HuH-7.5 (cell line): ENCODE results near the gene ALG12.

ENCODE experiments used
- DNase-seq: peaks from one replicate; pipeline ENCODE4 v3.0.0; 2011; ENCODE audit warnings: low spot score

Gene ALG12

DNA sequence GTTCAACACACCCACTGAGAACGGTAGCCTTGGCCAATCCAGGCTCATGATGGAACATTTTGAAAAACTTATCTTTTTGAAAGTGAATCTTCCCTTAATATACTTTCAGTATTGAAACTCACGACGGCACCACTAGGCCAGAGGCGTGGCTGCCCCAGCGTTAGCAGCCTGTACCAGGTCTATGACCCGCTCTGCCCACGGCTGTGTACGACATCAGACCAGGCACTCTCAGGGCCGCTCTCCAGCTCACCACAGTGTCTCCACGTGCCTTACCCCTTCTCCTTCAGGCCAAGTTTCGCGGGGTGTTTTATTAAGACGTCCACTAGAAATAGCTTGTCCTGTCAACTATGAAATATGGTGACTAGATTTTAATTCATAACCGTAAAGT is 31.2 kb downstream of the ALG12 start:
- no peak for DNase-seq

DNA sequence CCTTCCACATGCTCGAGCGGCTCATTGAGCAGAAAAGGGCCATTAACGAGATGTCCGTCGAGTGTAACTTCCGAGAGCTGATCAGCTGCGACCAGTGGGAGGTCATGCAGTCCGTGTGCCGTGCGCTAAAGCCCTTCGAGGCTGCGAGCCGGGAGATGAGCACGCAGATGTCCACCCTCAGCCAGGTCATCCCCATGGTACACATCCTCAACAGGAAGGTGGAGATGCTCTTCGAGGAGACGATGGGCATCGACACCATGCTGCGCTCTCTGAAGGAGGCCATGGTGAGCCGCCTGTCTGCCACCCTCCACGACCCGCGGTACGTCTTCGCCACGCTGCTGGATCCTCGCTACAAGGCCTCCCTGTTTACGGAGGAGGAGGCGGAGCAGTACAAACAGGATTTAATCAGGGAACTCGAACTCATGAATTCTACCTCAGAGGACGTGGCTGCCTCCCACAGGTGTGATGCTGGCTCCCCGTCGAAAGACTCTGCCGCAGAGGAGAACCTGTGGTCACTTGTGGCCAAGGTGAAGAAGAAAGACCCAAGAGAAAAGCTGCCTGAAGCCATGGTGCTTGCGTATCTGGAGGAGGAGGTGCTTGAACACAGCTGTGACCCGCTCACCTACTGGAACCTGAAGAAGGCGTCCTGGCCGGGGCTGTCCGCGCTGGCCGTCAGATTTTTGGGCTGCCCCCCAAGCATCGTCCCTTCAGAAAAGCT is 31.7 kb downstream of the ALG12 start:
- DNase-seq: no peak

DNA sequence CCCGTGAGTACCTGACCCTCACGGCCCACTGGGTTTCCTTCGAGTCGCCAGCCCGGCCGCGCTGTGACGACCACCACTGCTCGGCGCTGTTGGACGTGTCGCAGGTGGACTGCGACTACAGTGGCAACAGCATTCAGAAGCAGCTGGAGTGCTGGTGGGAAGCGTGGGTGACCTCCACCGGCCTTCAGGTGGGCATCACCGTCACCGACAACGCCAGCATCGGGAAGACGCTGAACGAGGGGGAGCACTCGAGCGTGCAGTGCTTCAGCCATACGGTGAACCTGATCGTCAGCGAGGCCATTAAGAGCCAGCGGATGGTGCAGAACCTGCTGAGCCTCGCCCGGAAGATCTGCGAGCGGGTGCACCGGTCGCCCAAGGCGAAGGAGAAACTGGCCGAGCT is 32.4 kb downstream of the ALG12 start:
- no peak for DNase-seq

DNA sequence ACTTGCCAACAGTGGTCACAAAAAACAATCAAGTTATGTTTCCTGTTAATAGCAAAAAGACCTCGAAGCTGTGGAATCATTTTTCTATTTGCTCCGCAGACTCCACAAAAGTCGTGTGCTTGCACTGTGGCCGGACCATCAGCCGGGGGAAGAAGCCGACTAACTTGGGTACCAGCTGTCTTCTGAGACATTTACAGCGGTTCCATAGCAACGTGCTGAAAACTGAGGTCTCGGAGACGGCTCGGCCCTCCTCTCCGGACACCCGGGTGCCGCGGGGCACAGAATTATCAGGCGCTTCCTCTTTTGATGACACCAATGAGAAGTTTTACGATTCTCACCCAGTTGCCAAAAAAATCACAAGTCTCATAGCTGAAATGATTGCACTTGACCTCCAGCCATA is 33.0 kb downstream of the ALG12 start:
- DNase-seq: no peak

DNA sequence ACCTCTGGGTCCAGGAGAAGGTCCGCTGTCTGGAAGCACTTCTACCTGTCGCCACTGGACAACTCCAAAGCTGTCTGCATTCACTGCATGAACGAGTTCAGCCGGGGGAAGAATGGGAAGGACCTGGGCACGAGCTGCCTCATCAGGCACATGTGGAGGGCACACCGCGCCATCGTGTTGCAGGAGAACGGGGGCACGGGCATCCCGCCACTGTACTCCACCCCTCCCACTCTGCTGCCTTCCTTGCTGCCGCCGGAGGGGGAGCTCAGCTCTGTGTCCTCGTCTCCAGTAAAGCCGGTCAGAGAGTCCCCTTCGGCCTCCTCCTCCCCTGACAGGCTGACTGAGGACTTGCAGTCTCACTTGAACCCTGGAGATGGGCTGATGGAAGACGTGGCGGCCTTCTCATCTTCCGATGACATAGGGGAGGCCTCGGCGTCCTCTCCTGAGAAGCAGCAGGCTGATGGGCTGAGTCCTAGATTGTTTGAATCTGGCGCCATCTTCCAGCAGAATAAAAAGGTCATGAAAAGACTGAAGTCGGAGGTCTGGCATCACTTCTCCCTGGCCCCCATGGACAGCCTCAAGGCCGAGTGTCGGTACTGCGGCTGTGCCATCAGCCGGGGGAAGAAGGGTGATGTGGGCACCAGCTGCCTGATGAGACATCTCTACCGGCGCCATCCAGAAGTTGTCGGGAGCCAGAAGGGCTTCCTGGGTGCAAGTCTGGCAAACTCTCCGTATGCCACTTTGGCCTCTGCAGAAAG is 33.6 kb downstream of the ALG12 start:
- DNase-seq: no peak

DNA sequence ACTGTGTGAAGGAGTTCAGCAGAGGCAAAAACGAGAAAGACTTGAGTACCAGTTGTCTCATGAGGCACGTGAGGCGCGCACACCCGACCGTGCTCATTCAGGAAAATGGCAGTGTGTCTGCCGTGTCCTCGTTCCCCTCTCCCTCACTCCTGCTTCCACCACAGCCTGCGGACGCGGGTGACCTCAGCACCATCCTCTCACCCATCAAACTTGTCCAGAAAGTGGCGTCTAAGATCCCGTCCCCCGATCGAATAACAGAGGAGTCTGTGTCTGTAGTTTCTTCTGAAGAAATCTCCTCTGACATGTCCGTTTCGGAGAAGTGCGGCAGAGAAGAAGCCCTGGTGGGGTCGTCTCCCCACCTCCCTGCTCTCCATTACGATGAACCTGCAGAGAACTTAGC is 34.2 kb downstream of the ALG12 start:
- no peak for DNase-seq

DNA sequence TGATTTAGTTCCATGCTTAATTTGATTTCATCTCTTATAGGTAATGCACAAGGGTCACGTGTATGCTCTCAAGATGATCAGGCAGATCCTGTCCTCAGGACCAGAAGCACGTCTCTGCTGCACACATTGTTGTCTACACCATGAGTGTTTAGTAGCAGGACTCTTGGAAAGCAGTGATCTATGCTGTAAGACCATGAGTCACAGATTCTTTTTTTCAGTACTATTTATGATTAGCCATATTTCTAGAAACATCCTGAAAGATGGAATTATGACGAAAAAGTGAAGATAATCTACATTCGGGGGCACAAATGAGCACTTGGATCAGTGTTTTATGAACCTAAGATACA is 35.0 kb downstream of the ALG12 start:
- DNase-seq: no peak

DNA sequence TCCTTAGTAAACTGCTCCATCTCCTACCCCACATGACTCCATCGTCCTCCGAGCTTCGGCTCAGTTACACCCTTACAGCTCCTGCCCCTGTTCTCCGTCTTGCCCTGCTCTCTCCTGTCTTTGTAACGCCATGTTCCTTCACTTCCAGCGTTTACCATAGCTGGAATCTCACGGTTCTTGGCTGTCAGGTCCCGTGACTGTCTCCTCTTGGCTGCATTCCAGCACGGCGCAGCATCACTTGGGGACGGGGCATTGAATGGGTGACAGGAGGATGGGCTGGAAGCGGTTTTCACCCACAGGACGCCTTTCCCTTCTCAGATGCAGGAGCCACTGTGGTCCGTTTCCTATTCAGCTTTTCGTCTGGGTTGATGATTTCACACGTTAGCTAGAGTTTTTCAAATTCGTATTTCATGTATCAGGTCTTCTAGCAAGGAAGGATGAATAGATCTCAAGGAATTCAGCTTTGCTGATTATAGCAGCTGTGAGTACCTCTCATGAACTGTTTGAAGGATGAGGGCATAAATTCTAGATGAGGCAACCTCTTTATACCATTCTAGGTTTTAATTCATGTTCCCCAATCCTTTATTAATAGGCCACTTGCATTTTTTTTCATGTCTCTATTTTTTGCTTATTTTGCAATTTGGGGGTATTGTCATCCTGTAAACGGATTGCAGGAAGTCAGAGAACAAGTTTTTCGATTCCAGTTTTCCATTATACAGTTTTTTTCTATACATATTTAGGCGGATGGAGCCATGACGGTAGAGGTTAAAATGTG is 35.5 kb downstream of the ALG12 start:
- DNase-seq: no peak

DNA sequence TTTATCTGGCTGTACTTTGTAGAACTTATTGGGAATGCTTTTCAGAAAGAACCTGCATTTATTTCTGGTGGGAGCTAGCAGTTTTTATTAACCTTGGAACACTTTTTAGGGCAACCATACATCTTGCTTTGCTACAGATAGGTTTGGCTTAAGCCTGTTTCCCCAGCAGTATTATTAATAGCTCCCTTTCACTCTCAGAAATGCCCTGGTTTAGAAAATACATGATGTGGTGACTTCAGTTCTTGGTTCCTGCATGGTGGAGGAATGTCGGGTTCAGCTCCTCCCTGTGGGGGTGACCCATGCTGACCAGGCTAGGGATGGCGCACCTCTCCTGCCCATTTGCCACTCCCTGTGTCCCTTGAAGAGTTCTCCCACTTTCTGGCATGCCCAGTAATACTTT is 36.4 kb downstream of the ALG12 start:
- DNase-seq: no peak

DNA sequence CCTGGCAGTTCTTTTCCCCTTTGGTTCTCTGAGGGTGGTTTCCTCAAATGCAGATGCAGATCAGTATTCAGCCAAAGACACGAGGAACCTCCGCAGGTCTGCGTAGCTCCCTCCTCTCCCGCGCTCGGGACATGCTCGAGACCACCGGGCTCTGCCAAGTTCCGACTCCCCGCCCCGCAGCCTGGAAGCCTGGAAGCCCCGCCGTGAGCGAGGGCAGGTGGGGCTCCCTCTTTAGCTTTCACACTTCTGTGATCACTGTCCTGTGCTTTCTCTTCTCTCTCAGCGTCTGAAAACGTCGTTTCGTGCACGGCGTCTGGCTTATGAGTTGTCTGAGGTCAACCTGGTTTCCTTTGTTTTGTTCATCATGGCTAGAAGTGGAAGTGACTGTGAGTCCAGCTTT is 38.0 kb downstream of the ALG12 start:
- no peak for DNase-seq

DNA sequence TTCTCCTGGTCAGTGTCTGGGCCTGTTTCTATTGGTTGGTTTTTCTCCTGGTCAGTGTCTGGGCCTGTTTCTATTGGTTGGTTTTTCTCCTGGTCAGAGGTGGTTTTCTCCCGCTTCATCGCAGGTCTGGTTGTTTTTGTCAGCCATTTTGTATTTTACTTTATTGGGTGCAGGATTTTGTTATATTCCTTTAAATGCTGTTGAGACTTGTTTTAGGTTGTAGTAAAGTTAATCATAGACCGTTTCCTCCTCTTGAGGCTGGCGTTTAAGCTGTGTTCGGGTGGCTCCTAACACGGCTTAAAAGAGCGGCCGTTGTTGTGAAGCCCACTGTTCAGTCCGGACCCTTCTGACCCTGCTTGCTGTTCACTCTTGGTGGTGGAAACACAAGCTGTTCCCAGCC is 38.4 kb downstream of the ALG12 start:
- no peak for DNase-seq

DNA sequence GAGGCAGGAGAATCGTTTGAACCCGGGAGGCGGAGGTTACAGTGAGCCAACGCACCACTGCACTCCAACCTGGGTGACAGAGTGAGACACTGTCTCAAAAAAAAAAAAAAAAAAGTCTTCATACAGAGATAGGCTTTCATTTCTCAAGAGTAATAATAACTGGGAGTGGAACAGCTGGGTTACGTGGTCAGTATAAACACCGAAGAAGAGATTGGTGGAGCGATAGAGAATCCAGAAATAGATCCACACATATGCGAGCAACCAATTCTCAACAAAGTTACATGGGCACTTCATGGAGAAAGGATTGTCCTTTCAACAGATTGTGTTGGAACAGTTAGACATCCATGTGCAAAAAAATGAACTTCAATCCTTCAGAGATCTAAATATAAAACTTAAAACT is 40.0 kb downstream of the ALG12 start:
- DNase-seq: no peak

DNA sequence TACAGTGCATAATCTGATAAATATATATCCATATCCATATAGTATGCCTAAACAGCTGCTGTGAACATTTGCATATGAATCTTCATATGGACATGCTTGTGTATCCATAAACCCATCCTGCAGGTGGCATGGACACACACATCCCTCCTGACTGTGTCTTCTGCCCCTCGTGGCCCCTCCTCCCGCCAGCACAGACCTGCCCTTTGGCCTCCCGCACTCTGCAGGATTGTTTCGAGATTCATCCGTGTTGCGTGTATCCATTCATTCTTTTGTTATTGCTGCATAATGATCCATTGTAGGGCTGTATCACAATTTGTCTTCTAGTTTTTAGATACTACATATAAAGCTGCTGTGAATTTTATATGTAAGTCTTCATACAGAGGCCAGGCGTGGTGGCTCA is 40.6 kb downstream of the ALG12 start:
- no peak for DNase-seq

DNA sequence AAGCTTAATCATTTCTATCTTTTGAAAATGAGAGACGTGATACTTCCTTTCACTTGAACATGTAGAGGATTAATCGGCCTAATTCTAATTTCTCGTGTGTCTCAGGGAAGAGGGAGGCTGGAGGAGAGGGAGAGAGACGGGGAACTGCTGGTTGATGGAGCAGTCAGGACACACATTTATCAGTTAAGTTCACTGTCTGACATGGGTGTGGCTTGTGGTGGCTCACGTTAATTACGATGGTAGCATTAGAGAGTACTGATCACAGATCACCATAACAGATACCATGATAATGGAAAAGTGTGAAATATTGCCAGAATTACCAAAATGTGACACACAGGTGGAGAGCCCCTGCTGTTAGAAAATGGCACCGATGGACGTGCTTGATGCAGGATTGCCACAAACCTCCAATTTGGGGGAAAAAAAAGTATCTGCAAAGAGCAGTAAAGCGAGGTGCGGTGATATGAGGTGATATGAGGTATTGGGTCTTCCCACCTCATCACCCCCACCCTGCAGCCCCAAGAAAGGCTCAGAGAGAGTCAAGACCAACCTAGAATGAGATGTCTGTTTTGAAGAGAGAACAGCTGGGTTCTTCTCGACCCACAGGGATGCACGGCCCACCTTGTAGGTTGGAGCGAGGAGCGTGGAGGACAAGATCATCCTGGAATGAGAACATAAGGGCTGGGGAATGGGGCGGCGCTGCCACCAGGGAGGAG is 44.9 kb downstream of the ALG12 start:
- DNase-seq: no peak

DNA sequence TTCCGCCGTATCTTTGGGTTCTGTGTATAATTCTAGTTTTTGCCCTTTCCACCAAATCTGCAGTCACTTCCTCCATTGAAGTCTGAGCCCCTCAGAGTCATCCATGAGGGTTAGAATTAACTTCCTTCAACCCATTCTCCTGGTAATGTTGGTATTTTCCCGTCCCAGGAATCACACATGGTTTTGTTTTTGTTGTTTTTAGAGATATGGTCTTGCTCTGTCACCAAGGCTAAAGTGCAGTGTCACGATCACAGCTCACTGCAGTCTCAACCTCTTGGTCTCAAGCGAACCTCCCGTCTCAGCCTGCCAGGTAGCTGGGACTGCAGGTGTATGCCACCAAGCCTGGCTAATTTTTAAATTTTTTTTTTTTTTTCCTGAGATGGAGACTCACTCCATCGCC is 45.9 kb downstream of the ALG12 start:
- no peak for DNase-seq

DNA sequence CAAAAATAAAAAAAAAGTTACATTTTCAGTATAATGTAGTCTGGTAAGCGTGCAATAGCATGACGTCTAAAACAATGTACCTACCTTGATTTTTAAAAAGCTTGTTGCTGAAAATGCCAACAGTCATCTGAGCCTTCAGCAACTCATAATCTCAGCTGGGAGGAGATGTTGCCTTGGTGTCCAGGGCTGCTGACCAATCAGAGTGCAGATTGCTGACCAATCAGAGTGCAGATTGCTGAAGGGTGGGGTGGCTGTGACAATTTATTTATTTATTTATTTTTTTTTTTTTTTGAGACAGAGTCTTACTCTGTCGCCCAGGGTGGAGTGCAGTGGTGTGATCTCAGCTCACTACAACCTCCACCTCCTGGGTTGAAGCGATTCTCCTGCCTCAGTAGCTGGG is 46.8 kb downstream of the ALG12 start:
- DNase-seq: no peak

DNA sequence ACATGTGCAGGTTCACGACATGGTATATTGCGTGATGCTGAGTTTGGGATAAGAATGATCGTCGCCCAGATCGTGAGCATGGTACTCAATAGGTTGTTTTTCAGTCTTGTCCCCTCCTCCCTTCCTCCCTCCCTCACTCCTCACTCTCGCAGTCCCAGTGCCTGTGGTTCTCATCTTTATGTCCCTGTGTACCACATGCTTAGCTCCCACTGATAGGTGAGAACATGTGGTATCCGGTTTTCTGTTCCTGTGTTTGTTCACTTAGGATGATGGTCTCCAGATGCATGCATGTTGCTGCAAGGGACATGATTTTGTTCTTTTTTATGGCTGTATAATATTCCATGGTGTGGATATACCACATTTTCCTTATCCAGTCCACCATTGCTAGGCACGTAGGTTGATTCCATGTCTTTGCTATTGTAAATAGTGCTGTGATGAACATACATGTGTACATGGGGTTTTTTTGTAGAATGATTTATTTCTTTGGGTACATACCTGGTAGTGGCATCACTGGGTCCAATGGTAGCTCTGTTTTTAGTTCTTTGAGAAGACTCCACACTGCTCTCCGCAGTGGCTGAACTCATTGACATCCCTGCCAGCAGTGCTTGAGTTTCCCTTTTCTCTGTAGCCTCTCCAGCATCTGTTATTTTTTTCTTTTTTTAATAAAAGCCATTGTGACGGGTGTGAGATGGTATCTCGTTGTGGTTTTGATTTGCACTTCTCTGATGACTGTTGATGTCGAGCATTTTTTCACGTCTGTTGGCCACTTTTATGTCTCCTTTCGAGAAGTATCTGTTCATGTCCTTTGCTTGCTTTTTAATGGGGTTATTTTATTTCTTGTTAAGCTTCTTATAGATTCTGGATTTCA is 48.2 kb downstream of the ALG12 start:
- DNase-seq: no peak

DNA sequence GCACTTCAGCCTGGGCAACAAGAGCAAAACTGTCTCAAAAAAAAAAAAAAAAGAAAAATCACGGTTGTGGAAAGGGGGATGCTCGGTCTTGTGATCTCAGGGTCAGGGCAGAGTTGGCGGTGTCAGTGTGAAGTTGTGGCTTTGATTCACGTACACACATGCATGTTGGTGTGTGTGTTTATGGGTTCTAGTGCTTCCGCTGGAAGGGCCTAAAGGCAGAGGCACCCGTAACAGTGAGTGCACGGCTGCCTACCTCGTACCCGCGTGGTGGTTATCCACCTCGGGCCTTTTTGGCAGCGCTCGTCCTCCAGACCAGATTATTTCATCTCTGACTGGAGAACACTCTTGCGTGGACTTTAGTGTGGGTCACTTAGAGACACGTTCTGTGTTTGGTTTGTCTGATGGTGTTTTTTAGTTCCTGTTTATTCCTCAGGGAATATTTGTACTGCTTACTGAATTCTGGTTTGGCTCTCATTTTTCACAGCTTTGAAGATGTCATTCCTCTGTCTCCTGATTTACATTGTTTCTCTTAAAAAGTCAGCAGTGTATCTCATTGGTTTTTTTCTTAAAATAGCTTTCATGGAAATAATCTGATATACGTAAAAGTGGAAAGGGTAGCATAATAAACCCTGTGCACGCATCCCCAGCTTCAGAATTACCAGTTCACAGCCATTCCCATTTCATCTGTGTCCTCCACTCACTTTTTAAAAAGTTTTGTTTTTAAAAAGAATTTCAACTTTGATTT is 49.0 kb downstream of the ALG12 start:
- no peak for DNase-seq

DNA sequence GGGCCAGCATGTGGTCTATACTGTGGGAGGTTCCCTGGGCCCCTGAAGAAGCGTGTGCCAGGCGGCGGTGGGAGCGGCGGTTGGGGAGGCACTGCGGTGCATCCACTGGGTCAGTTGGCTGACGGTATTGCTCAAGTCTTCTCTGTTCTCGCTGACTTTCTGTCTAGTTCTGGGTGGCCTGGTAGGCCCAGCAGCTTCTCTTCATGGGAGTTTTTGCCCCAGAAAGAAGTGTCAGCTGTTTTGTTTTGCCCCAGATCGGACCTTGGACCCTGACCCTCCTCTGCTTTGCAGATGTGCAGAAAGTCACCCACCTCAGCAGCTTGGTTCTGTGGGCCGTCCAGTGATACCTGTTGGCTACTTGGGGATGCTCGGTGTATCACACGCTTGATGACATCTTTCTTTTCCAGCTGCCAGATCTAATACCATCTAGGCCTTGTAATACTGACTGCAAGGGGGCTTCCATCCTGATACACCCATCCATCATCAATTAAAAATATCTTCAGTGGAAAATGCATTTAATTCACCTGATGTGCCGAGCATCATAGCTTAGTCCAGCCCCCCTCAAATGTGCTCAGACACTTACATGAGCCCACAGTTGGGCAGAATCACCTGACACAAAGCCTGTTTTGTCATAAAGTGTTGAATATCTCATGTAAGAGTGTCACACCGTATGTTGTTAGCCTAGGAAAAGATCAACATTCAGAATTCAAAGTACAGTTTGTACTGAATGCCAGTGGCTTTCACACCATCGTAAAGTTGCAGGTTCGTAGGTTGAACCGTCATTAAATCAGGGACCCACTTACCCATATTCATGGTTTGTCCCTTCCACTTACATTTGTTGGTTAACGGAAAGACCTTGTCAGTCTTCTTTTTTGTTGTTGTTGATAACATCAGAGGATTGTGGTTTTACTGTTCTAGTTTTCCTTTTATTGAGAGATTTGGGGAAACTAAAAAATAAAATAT is 50.7 kb downstream of the ALG12 start:
- DNase-seq: no peak

DNA sequence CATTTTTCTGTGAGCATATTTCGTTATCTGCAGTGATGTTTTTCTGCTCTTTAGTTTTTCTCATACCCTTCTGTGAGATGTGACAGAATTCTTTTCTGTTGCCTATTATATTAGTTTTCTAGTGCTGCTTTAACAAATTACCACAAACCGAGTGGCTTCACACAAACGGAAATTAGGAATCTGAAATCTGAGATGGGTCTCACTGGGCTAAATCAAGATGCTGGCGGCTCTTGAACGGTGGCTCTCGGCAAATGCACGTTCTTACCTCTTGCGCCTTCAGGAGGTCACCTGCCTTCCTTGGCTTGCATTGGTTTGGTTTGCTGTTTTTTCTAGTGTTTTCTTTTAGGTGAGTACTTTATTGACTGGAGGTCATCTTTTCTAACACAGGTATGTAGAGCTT is 51.6 kb downstream of the ALG12 start:
- DNase-seq: no peak
